Hepatocyte (in vitro differentiated cells): ENCODE measurements around the gene SMIM24.

Experiments used
- CTCF ChIP-seq: fragments of 200-600 bp; sonication (generic); IDR thresholded peaks from 2 replicates; pipeline ENCODE4 v1.5.1; 2016; ENCODE audit warnings: antibody characterized with exemption, mild to moderate bottlenecking; ENCODE audit not compliant: poor library complexity
- EZH2 ChIP-seq: fragments of 200-600 bp; sonication (generic); IDR thresholded peaks from 2 replicates; pipeline ENCODE4 v1.6.1; 2016; ENCODE audit warnings: antibody characterized with exemption, mild to moderate bottlenecking, borderline replicate concordance
- EZH2phosphoT487 ChIP-seq: fragments of 200-600 bp; sonication (generic); IDR thresholded peaks from one replicate; pipeline ENCODE4 v1.6.1; 2018; ENCODE audit warnings: antibody characterized with exemption, mild to moderate bottlenecking, low read depth, moderate library complexity; ENCODE audit not compliant: unreplicated experiment, severe bottlenecking

DNA sequence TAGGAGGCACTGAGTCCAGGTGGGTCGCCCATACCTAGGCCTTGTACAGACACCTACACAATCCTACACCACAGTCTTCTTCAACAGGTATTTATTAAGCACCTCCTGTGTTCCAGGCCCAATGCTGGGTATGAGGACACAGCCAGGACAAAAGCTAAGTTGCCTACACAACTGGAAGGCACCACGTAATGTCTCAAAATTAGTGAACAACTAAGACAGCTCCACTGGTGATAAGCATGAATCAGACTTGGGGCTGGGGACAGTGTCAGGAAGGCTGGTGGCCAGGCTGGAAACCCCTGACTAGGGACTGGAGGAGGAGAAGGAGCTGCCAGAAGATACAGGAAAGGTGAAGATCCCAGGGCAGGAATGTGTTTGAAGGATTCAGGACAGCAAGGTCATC is 2.4 kb downstream of the SMIM24 start:
- TF ChIP-seq CTCF (no peak), EZH2 (no peak), EZH2phosphoT487 (no peak)
